NCI-H2227 (cell line): ENCODE measurements around the gene PPP1R14B.
A peak's percentile ranks its signal among the peaks of the same experiment; 100 is the strongest.

Experiments used
- DNase-seq: peaks from one replicate; lab custom pipeline; 2025; ENCODE audit not compliant: unreplicated experiment; lab: John Stamatoyannopoulos, UW

Gene PPP1R14B, protein sequence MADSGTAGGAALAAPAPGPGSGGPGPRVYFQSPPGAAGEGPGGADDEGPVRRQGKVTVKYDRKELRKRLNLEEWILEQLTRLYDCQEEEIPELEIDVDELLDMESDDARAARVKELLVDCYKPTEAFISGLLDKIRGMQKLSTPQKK

GRCh38 chr11:64246871-64247728 is at the start of gene PPP1R14B:
PPP1R14B (minus strand) TSS chr11:64246943; CDS start chr11:64246673, 270 bp downstream.
- DNase-seq, result peak; percentile 92

GRCh38 chr11:64296236-64296635 is 49.5 kb upstream of the PPP1R14B start:
- DNase-seq, result no peak

DNA sequence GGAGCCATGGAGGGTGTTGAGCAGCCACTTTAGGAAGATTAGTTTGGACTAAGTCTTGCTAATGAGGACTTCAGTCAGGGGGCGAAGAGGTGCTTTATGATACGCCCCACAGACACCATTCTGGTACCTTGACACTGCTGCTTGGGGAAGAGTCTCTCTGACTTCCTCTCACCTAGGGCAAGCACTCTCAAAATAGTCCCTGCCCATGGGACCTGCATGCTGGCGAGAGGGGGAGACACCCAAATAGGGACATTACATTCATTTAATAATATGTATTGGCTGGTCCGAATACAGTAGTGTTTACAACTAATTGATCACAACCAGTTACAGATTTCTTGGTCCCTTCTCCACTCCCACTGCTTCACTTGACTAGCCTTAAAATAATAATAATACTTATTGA is 49.0 kb upstream of the PPP1R14B start:
- no peak for DNase-seq

DNA sequence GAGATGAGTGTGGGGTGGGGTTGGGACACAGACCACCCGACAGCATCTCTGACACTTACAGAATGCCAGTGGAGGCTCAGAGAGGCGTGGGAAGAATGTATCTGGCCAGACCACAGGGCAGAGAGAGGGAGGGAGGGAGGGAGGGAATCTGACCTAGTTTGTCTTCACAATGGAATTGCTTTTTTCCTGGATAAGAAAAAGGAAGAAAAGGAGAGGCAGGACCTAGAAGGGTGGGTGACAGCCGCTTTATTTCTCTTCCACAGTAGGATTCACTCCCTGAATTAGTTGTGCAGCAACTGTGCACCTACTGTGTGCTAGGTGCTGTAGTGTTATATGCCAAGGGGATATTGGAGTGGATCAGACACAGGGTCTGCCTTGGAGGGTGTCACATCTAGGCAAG is 48.0 kb upstream of the PPP1R14B start:
- no peak for DNase-seq

- no peak for DNase-seq
These were observed 45.9 kb upstream of the PPP1R14B start for GRCh38 chr11:64292460-64293254.

GRCh38 chr11:64291752-64292459 is 45.2 kb upstream of the PPP1R14B start:
- no peak for DNase-seq

GRCh38 chr11:64291262-64291751 is 44.6 kb upstream of the PPP1R14B start, which contains the start of gene KCNK4:
KCNK4 (plus strand) TSS chr11:64291302; CDS start chr11:64293019, 1,717 bp downstream.
- DNase-seq, result no peak

DNA sequence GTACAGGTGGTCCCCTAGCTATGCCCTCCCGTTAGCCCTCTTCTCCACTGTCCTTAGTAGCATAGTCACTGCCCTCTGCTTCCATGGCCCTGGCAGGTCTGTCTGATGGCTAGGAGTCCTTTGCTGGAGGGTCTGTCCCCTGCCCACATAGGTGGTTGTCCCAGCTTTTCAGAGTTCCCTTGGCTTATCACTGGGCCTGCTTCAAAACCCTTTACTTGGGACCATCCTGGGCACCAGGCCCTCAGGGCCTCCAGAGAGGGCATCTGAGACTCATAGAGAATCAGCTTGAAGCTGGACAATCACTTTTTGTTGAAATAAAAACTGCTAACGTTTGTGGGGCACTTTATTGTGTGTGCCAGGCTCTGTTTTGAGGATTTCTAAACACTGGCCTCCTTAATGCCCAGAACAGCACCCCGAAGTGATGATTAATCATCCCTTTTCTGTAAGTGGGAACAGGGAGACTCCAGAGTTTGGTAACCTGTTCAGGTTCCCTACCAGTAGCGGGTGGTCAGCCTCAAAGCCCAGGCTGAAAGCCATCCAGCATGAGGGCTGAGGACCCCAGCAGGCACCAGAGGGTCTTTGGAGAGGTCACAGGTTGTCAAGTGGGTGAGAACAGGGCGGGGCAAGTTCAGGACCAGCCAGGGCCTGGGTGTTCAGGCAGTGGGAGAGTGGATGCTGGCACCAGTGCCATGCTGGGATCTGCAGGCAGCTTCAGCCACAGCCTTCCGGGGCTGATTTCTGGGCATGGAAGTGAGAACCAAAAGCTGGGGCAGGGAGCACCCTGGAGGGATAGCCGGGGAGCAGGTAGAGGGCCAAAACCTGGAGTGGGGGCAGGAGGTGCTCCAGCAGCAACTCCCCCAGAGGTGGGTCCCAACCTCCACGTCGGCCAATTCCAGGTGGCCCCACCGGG is 43.9 kb upstream of the PPP1R14B start:
- no peak for DNase-seq

DNA sequence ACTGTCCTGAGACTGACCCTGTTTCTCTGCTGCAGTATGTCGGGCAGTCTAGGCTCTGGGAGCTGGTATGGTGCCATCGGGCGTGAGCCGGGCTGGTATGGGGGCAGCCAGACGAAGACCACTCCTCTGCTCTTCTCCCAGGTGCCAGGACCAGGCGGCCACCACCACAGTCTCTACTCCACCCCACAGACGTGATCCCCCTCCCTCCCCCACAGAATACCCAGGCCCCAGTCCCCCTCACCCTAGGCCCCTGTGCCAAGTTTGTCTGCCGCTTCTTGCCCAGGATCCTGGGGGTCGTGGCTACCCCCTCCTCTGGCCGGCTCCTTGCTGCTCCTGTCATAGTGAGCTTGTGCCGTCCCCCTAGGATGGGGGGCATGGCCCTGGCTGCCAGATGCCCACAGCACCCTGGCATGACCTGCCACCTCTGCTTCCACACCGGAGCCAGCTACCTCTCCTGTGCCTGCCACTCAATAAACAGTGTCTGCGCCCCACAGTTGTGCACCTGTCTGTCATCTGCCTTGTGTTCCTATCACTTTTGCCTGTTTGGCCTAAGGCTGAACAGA is 42.3 kb upstream of the PPP1R14B start:
- no peak for DNase-seq

- no peak for DNase-seq
These were observed 41.6 kb upstream of the PPP1R14B start for GRCh38 chr11:64288353-64288750.

- DNase-seq, result no peak
These were observed 41.1 kb upstream of the PPP1R14B start for GRCh38 chr11:64287676-64288352.

- no peak for DNase-seq
These were observed 40.0 kb upstream of the PPP1R14B start for GRCh38 chr11:64286801-64287159.

DNA sequence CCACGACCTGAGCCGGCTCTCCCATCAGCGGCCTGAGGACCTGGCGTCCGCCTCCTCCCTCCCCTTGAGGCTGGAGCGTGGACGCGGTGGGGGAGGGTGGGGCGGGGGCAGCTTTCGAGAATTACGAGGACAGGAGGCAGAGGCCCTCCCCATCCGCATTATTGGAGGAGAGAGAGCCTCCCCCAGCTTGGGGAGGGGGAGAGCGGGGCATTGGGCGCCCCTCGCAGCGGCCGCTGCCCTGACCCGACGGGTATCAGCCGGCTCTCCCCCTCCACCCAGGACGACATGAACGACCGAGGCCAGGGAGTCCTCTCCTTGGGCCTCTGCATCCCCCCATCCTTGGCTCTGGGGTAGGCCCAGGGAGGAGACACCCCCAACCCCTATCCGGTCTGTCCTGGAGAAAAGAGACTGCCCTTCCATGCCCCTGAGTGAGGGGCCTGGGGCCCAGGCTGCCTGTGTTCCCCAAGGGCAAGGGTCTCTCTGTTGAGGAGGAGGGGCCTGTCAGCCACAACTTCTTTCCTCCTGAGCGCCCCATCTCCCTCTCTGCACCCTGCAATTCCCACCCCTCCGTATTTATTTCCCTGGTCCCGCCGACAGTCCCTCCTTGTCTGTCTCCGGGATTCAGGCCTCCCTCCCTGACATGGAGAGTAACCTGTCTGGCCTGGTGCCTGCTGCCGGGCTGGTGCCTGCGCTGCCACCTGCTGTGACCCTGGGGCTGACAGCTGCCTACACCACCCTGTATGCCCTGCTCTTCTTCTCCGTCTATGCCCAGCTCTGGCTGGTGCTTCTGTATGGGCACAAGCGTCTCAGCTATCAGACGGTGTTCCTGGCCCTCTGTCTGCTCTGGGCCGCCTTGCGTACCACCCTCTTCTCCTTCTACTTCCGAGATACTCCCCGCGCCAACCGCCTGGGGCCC is 39.4 kb upstream of the PPP1R14B start:
- no peak for DNase-seq

DNA sequence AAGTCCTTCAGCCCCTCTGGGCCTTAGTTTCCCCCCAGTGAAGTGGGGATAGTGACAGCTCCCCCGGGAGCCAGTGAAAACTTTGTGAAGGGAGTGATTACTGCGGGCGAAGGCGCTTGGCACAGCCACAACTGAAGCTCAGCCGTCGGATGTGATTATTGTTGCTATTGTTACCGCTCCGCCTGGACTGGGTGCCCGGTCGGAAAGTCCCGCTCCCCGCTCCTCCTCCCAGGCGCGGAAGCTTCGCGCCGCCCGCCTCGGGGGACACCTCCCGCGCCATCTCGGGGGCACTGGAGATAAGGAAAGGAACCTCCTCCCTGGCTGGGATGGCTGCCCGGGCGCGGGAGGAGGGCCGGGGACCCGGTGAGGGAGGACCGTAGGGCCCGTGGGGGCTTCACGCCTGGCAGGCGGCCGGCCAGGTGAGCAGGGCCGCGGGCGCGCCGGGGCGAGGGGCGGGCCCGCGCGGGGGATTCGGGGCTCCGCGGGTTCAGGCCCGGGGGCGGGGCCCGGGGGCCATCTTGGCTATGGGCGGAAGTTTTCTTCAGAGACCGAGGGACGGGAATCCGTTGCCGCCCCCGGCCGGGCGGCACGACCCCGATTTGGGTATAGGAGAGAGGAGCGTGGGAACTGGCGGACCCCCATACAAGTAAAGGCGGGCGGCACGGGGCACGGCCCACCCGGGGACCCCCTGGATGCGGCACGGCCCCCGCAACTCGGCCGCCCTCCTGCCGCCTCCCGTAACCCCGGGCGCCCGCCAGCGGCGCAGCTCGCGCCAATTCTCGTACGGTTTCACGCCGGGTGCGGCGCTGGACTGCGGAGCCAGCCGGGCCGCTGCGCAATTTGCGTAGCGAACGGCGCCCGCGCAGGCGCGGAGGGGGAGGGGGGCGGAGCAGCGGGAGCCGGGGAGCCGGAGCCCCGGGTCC is 38.5 kb upstream of the PPP1R14B start, which contains the start of gene GPR137:
Gene GPR137 (plus strand): TSS at position 887 of the 923 bp plus-strand sequence. CDS start 677 bp downstream, outside the sequence.
- peak; percentile 89 for DNase-seq

DNA sequence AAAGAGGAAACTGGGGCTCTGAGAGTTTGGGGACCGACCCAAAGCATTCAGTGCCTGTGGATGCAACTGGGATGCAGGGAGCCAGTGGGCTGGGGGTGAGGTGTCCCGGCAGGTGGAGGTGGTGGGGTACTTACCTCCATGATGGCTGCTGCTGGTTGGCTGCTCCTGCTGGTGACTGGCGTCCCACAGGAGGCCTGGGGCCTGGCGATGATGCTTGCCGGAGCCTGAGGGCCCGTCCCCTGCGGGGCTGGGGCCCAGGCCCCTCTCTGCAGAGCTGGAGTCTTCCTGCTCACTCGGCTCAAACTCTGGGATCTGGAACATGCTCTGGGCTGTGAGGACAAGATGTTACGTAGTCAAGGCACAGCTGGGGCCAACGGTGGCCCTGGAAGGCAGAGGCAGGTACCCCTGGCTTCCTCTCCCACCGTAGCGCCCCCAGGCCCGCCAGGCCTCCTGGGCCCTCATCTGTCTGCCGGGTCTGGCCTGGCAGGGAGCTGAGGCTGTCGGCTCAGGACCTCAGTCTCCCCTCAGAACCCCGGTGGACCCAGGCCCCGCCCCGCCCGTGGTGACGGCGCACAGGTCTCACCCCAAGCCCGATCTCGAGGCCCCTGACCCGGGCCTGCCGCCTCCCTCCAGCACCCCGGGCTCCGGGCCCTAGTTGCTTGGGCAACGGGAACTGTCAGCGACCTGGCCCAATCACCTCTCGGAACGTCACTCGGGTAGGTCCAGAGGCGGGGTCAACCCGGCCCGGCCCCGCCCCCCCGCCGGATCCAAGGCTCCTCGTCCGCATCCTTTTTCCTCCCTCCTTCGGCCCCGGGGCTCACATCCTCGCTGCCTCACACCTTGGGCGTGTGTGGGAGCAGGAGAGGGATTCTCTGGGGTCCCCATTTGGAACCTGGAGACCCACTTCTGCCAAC is 37.6 kb upstream of the PPP1R14B start, which contains the start of gene BAD:
Gene BAD (minus strand): TSS at position 618 of the 914 bp plus-strand sequence. CDS start 297 bp downstream, at position 321.
- DNase-seq, result peak; percentile 95
